ACC112 (cell line): Measurements from ENCODE around the gene DYNC2I2.
"Not testable (repeated sequence)": the region's sequence is repeated elsewhere in the genome, so short reads cannot be mapped to it uniquely, and the experiment has no call there.

Experiments
- H2AFZ ChIP-seq: fragments of 200-600 bp; sonication (generic); one replicate; pipeline ENCODE4 v1.6.0; 2017; ENCODE audit warnings: antibody characterized with exemption, low read length; ENCODE audit not compliant: unreplicated experiment
- H3K27ac ChIP-seq: fragments of 200-600 bp; sonication (generic); 2 replicates; pipeline ENCODE4 v1.5.1; 2014; ENCODE audit warnings: low read depth, mild to moderate bottlenecking, antibody characterized with exemption, low read length, moderate library complexity
- H3K27me3 ChIP-seq: fragments of 200-600 bp; sonication (generic); 2 replicates; pipeline ENCODE4 v1.6.1; 2014; ENCODE audit warnings: mild to moderate bottlenecking, antibody characterized with exemption, low read length, moderate library complexity, mixed read lengths; ENCODE audit not compliant: insufficient read depth
- H3K36me3 ChIP-seq: fragments of 200-600 bp; sonication (generic); 2 replicates; pipeline ENCODE4 v1.6.1; 2016; ENCODE audit warnings: mild to moderate bottlenecking, antibody characterized with exemption, low read length, moderate library complexity, mixed read lengths; ENCODE audit not compliant: insufficient read depth
- H3K4me1 ChIP-seq: fragments of 200-600 bp; sonication (generic); one replicate; pipeline ENCODE4 v1.6.1; 2016; ENCODE audit warnings: low read length, mixed read lengths; ENCODE audit not compliant: insufficient read depth, unreplicated experiment, control insufficient read depth
- H3K4me3 ChIP-seq: fragments of 200-600 bp; sonication (generic); 2 replicates; pipeline ENCODE4 v1.5.1; 2014; ENCODE audit warnings: mild to moderate bottlenecking, low read depth, low read length
- H3K79me2 ChIP-seq: fragments of 200-600 bp; sonication (generic); one replicate; pipeline ENCODE4 v1.6.0; 2016; ENCODE audit warnings: low read length; ENCODE audit not compliant: control insufficient read depth, unreplicated experiment, insufficient read depth

Gene DYNC2I2

GRCh38 chr9:128684325-128685199 is 27.9 kb upstream of the DYNC2I2 start:
- peaks cover 33% of the 10 kb centered on the region for H3K79me2 ChIP-seq
- H3K27ac ChIP-seq = peak overlapping the region; percentile 6

GRCh38 chr9:128684065-128684324 is 27.3 kb upstream of the DYNC2I2 start:
- peak overlapping the region; percentile 6 for H3K27ac ChIP-seq
- peaks cover 27% of the 10 kb centered on the region for H3K4me1 ChIP-seq
- H3K4me3 ChIP-seq = peak overlapping the region; percentile 86
- no peaks in the 10 kb centered on the region for H3K27me3 ChIP-seq
- peak overlapping the region; percentile 19 for H2AFZ ChIP-seq
- peaks cover 30% of the 10 kb centered on the region for H3K79me2 ChIP-seq
- H3K36me3 ChIP-seq = peaks cover 2% of the 10 kb centered on the region; the same call in 1 of the 2 replicates

More at GRCh38 chr9:128684325-128685199, 27.9 kb upstream of the DYNC2I2 start:
- H3K27me3 ChIP-seq = no peaks in the 10 kb centered on the region
- peaks cover 26% of the 10 kb centered on the region for H3K4me1 ChIP-seq
- peak overlapping the region; percentile 86 for H3K4me3 ChIP-seq
- H3K36me3 ChIP-seq = peaks cover 2% of the 10 kb centered on the region; the same call in 1 of the 2 replicates
- H2AFZ ChIP-seq = peak overlapping the region; percentile 39

DNA sequence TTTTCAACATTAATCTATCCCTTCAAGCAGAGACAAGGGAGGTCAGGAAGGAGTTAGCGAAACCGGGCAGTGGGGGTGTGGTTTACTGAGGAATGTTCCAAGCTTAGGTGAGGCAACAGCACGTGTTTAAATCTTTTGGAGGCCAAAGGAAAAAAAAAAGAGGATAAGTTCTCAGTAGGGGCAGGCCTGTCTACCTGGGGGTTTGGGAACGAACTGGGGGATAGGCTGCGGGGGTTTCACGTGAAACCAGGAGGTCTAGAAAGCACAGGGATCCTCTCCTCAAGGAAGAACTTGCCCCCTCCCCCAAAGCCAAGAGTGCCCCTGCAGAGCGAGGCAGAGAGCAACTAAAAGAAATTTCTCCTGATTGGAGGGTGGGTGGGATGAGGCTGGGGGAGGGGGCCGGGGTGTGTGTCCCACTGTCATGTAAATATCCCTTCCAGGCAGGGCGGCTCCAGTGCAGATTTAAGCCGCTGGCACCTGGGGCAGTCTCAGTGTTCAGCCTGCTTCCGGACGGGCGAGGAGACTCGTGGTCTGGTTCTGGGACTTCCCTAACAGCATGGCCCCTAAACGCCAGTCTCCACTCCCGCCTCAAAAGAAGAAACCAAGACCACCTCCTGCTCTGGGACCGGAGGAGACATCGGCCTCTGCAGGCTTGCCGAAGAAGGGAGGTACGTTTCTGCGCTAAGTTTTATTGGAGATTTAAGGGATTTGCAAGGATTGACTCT is 26.9 kb upstream of the DYNC2I2 start:
- Histone ChIP-seq H3K4me1 (peaks cover 27% of the 10 kb centered on the region), H3K79me2 (peaks cover 30% of the 10 kb centered on the region), H3K36me3 (peaks cover 2% of the 10 kb centered on the region; the same call in 1 of the 2 replicates), H3K4me3 (peak overlapping the region; percentile 86), H3K27me3 (no peaks in the 10 kb centered on the region), H3K27ac (peak overlapping the region; percentile 6), H2AFZ (peak overlapping the region; percentile 19)

DNA sequence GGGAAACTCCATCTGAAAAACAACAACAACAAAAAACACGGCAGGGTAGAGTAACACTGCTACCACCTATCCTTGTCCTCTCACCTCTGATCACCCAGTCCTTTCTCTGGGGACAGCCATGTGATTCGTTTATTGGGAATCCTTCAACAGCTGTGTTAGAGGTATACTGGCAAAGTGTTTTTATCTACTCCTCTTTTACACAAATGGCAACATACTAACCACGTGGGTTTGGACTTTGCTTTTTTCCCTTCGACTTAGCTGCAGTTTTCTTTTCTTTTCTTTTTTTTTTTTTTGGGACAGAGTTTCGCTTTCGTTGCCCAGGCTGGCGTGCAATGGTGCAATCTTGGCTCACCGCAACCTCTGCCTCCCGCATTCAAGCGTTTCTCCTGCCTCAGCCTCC is 21.1 kb upstream of the DYNC2I2 start:
- no peaks in the 10 kb centered on the region for H3K27me3 ChIP-seq
- H3K36me3 ChIP-seq = peaks cover 2% of the 10 kb centered on the region; the same call in 1 of the 2 replicates
- no peak overlapping the region for H3K27ac ChIP-seq
- H3K4me3 ChIP-seq = no peak overlapping the region
- no peak overlapping the region for H2AFZ ChIP-seq
- peaks cover 7% of the 10 kb centered on the region for H3K79me2 ChIP-seq
- H3K4me1 ChIP-seq = peaks cover 4% of the 10 kb centered on the region

DNA sequence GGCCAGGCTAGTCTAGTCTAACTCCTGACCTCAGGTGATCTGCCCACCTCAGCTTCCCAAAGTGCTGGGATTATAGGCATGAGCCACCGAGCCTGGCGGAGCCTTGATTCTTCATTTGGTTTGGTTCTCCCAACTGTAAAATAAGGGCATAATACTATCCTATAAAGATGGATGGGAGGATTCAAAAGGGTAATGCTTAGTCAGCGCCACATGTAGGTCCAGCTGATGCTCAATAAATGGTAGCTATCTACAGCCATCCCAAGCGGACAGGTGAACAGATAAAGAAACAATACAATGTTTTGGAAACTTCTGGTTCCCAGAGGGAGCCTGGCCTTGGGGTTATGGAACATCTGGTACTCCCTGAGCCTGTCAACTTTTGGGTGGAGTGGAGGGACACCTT is 18.7 kb upstream of the DYNC2I2 start:
- Histone ChIP-seq H3K27me3 (no peaks in the 10 kb centered on the region), H3K27ac (no peak overlapping the region), H3K4me3 (no peak overlapping the region), H3K79me2 (peaks cover 3% of the 10 kb centered on the region), H3K4me1 (peaks cover 4% of the 10 kb centered on the region), H2AFZ (no peak overlapping the region), H3K36me3 (no peaks in the 10 kb centered on the region)

DNA sequence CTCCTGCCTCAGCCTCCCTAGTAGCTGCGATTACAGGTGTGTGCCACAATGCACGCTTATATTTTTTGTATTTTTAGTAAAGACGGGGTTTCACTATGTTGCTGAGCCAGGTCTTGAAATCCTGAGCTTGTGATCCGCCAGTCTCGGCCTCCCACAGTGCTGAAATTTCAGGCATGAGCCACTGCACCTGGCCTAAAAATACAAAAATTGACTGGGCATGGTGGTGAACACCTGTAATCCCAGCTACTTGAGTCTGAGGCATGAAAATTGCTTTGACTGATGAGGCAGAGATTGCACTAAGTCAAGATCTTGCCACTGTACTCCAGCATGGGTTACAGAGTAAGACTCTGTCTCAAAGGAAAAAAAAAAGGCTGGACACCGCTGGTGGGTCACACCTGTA is 13.1 kb upstream of the DYNC2I2 start:
- Histone ChIP-seq H2AFZ (no peak overlapping the region), H3K27ac (no peak overlapping the region), H3K36me3 (no peaks in the 10 kb centered on the region), H3K79me2 (no peaks in the 10 kb centered on the region), H3K27me3 (no peaks in the 10 kb centered on the region), H3K4me1 (peaks cover 3% of the 10 kb centered on the region), H3K4me3 (no peak overlapping the region)

GRCh38 chr9:128666481-128666941 is 9.9 kb upstream of the DYNC2I2 start:
- H3K36me3 ChIP-seq, H3K79me2 ChIP-seq, H3K4me3 ChIP-seq, H3K27ac ChIP-seq, H3K27me3 ChIP-seq, H3K4me1 ChIP-seq, H2AFZ ChIP-seq: not testable (repeated sequence)

DNA sequence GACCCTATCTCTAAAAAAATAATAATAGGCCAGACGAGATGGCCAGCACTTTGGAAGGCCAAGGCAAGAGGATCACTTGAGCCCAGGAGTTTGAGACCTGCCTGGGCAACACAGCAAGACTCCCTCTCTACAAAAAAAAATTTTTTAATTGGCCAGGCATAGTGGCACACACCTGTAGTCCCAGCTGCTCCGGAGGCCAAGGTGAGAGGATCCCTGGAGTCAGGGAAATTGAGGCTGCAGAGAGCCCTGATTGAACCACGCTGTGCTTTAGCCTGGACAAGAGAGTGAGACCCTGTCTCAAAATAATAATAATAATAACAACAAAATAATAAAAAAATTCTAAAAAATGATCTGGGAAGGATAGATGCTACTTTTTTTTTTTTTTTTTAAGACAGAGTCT is 1.1 kb upstream of the DYNC2I2 start:
- no peak overlapping the region; the same call in 1 of the 2 replicates for H3K27ac ChIP-seq
- H3K4me1 ChIP-seq = no peaks in the 10 kb centered on the region
- H3K36me3 ChIP-seq = no peaks in the 10 kb centered on the region
- no peaks in the 10 kb centered on the region for H3K79me2 ChIP-seq
- H2AFZ ChIP-seq = no peak overlapping the region
- no peak overlapping the region for H3K4me3 ChIP-seq
- no peaks in the 10 kb centered on the region for H3K27me3 ChIP-seq

GRCh38 chr9:128657344-128657704 is 677 bp upstream of the DYNC2I2 start:
- no peaks in the 10 kb centered on the region for H3K36me3 ChIP-seq
- peak overlapping the region; percentile 58 for H2AFZ ChIP-seq
- no peaks in the 10 kb centered on the region for H3K79me2 ChIP-seq
- H3K27ac ChIP-seq = peak overlapping the region; percentile 94
- peak overlapping the region; percentile 90 for H3K4me3 ChIP-seq
- no peaks in the 10 kb centered on the region for H3K4me1 ChIP-seq
- H3K27me3 ChIP-seq = no peaks in the 10 kb centered on the region

GRCh38 chr9:128654481-128654880 is 2.2 kb downstream of the DYNC2I2 start:
- Histone ChIP-seq H3K4me3 (no peak overlapping the region), H3K27me3 (no peaks in the 10 kb centered on the region), H3K36me3 (no peaks in the 10 kb centered on the region), H3K4me1 (no peaks in the 10 kb centered on the region), H3K79me2 (no peaks in the 10 kb centered on the region), H3K27ac (no peak overlapping the region), H2AFZ (no peak overlapping the region)

DNA sequence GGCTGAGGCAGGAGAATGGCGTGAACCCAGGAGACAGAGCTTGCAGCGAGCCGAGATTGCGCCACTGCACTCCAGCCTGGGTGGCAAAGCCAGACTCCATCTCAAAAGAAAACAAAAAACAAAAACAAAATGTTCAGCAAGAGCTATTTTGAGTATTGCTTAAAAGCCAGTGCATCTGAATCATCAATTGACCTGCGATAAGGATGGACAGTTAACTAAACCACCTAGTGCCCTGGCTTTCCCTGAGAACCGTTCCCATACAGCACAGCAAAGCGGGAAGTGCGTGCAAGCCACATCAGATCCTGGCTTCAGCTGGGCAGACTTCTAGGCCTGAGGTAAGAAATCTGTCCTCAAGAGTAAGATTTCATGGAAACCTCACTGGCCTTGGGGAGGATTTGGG is 2.7 kb downstream of the DYNC2I2 start:
- H3K4me3 ChIP-seq = no peak overlapping the region
- H3K36me3 ChIP-seq = no peaks in the 10 kb centered on the region
- no peak overlapping the region for H3K27ac ChIP-seq
- H2AFZ ChIP-seq = no peak overlapping the region
- no peaks in the 10 kb centered on the region for H3K4me1 ChIP-seq
- H3K79me2 ChIP-seq = no peaks in the 10 kb centered on the region
- no peaks in the 10 kb centered on the region for H3K27me3 ChIP-seq
